ENCODE measurements around the gene TUBGCP3. TPM values are rescaled to one million over a fixed set of nuclear protein-coding genes. Genes with fewer than 3 reads are reported as not detected.

The TUBGCP3 gene
- total and polyA plus RNA-seq, 2 donors (not counting 1 experiment from before 2014, with no cell fraction given), result 30.6 to 65.1 TPM

DNA sequence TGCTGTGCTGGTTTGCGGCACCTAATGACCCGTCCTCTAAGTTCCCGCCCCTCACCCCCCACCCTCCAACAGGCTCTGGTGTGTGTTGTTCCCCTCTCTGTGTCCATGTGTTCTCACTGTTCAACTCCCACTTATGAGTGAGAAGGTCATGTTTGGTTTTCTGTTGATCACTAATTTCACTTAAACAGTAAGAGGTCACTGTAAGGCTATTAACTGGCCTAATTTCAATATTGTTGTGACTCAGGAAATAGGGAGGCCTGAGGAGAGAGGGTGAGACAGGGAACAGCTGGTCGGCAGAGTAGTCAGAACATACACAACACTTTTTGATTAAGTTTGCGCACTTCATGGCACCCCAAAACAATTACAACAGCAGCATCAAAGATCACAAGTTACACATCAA lies 15.6 kb downstream of the TUBGCP3 start:
- H3K4me3 Mint-ChIP-seq, result no peak overlapping the region
- H3K4me2 ChIP-seq (replicated peaks; ENCODE audit: low read depth, low read length, poor library complexity, severe bottlenecking), result no peak overlapping the region
- H3K27ac Mint-ChIP-seq, result no peak overlapping the region

DNA sequence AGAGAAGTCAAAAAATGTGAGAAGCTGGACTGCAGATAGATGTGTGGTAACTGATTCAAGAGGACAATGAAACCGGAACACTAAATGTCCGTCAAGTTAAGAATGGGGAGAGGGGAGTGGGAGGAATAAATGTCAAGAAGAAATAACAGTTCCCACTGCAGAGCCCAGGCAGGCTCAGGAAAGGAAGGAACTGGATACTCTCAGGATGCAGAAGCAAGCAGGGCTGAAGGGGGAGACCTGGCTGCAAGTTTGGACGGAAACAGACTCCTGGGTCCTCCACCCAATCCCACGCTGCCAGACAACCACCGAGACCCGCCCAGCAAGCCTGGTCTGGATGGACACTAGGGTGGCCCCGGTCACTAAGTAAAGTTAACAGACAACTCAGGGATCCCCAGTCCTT lies 18.1 kb downstream of the TUBGCP3 start:
- H3K4me3 Mint-ChIP-seq, result no peak overlapping the region
- POLR2A ChIA-PET, result no interaction called here
- Histone ChIP-seq H3K9ac (ENCODE audit: low read length) (no peak overlapping the region), H4K20me1 (ENCODE audit: control insufficient read depth, insufficient read depth, low read length, poor library complexity, severe bottlenecking) (peaks cover 55% of the 10 kb centered on the region), H2AFZ (ENCODE audit: insufficient read depth, low read depth, low read length, poor library complexity, severe bottlenecking) (no peak overlapping the region), H3K4me1 (ENCODE audit: control insufficient read depth in 2 of 2, insufficient read depth in 2 of 2, low read length in 2 of 2) (peaks cover 4% of the 10 kb centered on the region in 2 donors), H3K27ac (ENCODE audit: low read length in 2 of 2) (no peak overlapping the region), H3K4me3 (ENCODE audit: control extremely low read depth in 1 of 5, extremely low read depth in 1 of 5, insufficient read depth in 1 of 5, low read depth in 2 of 5, low read length in 4 of 5) (no peak overlapping the region), H3K4me2 (replicated peaks; ENCODE audit: low read depth, low read length, poor library complexity, severe bottlenecking) (no peak overlapping the region), H3K36me3 (replicated peaks in 1 of 2; ENCODE audit: control extremely low read depth in 1 of 2, control insufficient read depth in 1 of 2, extremely low read depth in 1 of 2, insufficient read depth in 2 of 2, low read length in 1 of 2) (peaks cover 16 to 34% of the 10 kb centered on the region in 2 experiments), H3K79me2 (ENCODE audit: control insufficient read depth, insufficient read depth, low read length) (peaks cover 60% of the 10 kb centered on the region), H3K27me3 (replicated peaks in 1 of 4; ENCODE audit: control extremely low read depth in 1 of 4, control insufficient read depth in 3 of 4, insufficient read depth in 4 of 4, low read length in 3 of 4) (no peaks in the 10 kb centered on the region), H3K9me3 (ENCODE audit: control extremely low read depth in 1 of 3, control insufficient read depth in 2 of 3, insufficient read depth in 1 of 3, low read length in 2 of 3) (no peaks in the 10 kb centered on the region)
- no peaks in the 10 kb centered on the region for H3K9me3 Mint-ChIP-seq (ENCODE audit: insufficient read depth)
- CTCF ChIA-PET, result no interaction called here
- TF ChIP-seq, protein P1, sequence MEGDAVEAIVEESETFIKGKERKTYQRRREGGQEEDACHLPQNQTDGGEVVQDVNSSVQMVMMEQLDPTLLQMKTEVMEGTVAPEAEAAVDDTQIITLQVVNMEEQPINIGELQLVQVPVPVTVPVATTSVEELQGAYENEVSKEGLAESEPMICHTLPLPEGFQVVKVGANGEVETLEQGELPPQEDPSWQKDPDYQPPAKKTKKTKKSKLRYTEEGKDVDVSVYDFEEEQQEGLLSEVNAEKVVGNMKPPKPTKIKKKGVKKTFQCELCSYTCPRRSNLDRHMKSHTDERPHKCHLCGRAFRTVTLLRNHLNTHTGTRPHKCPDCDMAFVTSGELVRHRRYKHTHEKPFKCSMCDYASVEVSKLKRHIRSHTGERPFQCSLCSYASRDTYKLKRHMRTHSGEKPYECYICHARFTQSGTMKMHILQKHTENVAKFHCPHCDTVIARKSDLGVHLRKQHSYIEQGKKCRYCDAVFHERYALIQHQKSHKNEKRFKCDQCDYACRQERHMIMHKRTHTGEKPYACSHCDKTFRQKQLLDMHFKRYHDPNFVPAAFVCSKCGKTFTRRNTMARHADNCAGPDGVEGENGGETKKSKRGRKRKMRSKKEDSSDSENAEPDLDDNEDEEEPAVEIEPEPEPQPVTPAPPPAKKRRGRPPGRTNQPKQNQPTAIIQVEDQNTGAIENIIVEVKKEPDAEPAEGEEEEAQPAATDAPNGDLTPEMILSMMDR (IDR thresholded peaks at IDR 0.05), result no peak
- no peak for TF ChIP-seq EZH2 (IDR thresholded peaks at IDR 0.05; ENCODE audit: borderline replicate concordance, insufficient read depth, low read depth, low read length, poor library complexity, severe bottlenecking)
- H3K4me1 Mint-ChIP-seq, result peaks cover 33% of the 10 kb centered on the region
- 97% methylated on average over 7 of the region's 7 CpGs for WGBS (ENCODE audit: insufficient coverage)
- DNase-seq (no peak), ATAC-seq (ENCODE audit: low read depth) (no peak)
- intact Hi-C loops (cut with micrococcal nuclease), result no loop called here
- H3K27me3 Mint-ChIP-seq, result no peaks in the 10 kb centered on the region
- H3K27ac Mint-ChIP-seq, result no peak overlapping the region

More for the DNA sequence above, 15.6 kb downstream of the TUBGCP3 start:
- no CpG with 5 or more reads among the region's 5 CpGs for WGBS (ENCODE audit: insufficient coverage)
- TF ChIP-seq EZH2 (IDR thresholded peaks at IDR 0.05; ENCODE audit: borderline replicate concordance, insufficient read depth, low read depth, low read length, poor library complexity, severe bottlenecking), result no peak
- TF ChIP-seq, protein P1 (IDR thresholded peaks at IDR 0.05), result no peak
- Histone ChIP-seq H3K27me3 (replicated peaks in 1 of 4; ENCODE audit: control extremely low read depth in 1 of 4, control insufficient read depth in 3 of 4, insufficient read depth in 4 of 4, low read length in 3 of 4) (no peaks in the 10 kb centered on the region), H3K27ac (ENCODE audit: low read length in 2 of 2) (no peak overlapping the region), H3K9ac (ENCODE audit: low read length) (no peak overlapping the region), H2AFZ (ENCODE audit: insufficient read depth, low read depth, low read length, poor library complexity, severe bottlenecking) (no peak overlapping the region), H3K9me3 (ENCODE audit: control extremely low read depth in 1 of 3, control insufficient read depth in 2 of 3, insufficient read depth in 1 of 3, low read length in 2 of 3) (peaks cover 0 to 2% (median 0%) of the 10 kb centered on the region in 3 donors), H3K4me1 (ENCODE audit: control insufficient read depth in 2 of 2, insufficient read depth in 2 of 2, low read length in 2 of 2) (peaks cover 13 to 14% of the 10 kb centered on the region in 2 donors), H3K36me3 (replicated peaks in 1 of 2; ENCODE audit: control extremely low read depth in 1 of 2, control insufficient read depth in 1 of 2, extremely low read depth in 1 of 2, insufficient read depth in 2 of 2, low read length in 1 of 2) (peaks cover 5 to 21% of the 10 kb centered on the region in 2 experiments), H3K4me3 (ENCODE audit: control extremely low read depth in 1 of 5, extremely low read depth in 1 of 5, insufficient read depth in 1 of 5, low read depth in 2 of 5, low read length in 4 of 5) (no peak overlapping the region), H3K79me2 (ENCODE audit: control insufficient read depth, insufficient read depth, low read length) (peaks cover 83% of the 10 kb centered on the region), H4K20me1 (ENCODE audit: control insufficient read depth, insufficient read depth, low read length, poor library complexity, severe bottlenecking) (peaks cover 79% of the 10 kb centered on the region)
- Mint-ChIP-seq H3K27me3 (no peaks in the 10 kb centered on the region), H3K4me1 (peaks cover 51% of the 10 kb centered on the region), H3K9me3 (ENCODE audit: insufficient read depth) (no peaks in the 10 kb centered on the region)
- ATAC-seq (ENCODE audit: low read depth) (no peak), DNase-seq (no peak)
- ChIA-PET CTCF (interaction anchor here (1.3 kb wide), 1 partner anchor 30 kb away, joined by 4 read pairs; no protein-coding TSS in a partner anchor), POLR2A (no interaction called here)
- intact Hi-C loops (cut with micrococcal nuclease), result no loop called here

Measured in B cell (primary cell).